ENCODE data around the gene BRCA1.
"Not testable (repeated sequence)": the region's sequence is repeated elsewhere in the genome, so short reads cannot be mapped to it uniquely, and the experiment has no call there.

Gene BRCA1

GRCh38 chr17:43069368-43069898 is 55.7 kb downstream of the BRCA1 start:
- no peak for DNase-seq (ENCODE audit: low spot score)

GRCh38 chr17:43068570-43069367 is 56.4 kb downstream of the BRCA1 start:
- no peak for DNase-seq (ENCODE audit: low spot score)

GRCh38 chr17:43062984-43063638 is 62.1 kb downstream of the BRCA1 start:
- DNase-seq (ENCODE audit: low spot score), result no peak

GRCh38 chr17:43056051-43056450 is 69.1 kb downstream of the BRCA1 start:
- no peak for DNase-seq (ENCODE audit: low spot score)

GRCh38 chr17:43053008-43053407 is 72.2 kb downstream of the BRCA1 start:
- not testable (repeated sequence) for DNase-seq (ENCODE audit: low spot score)

- DNase-seq (ENCODE audit: low spot score), result no peak
Observed at GRCh38 chr17:43051969-43052368, 73.2 kb downstream of the BRCA1 start.

GRCh38 chr17:43044024-43044423 is 81.1 kb downstream of the BRCA1 start:
- DNase-seq (ENCODE audit: low spot score), result no peak

GRCh38 chr17:43043307-43043706 is 81.9 kb downstream of the BRCA1 start:
- no peak for DNase-seq (ENCODE audit: low spot score)

- DNase-seq (ENCODE audit: low spot score), result no peak
Observed at GRCh38 chr17:43042025-43042628, 83.0 kb downstream of the BRCA1 start.

GRCh38 chr17:43040655-43041054 is 84.5 kb downstream of the BRCA1 start:
- no peak for DNase-seq (ENCODE audit: low spot score)

- no peak for DNase-seq (ENCODE audit: low spot score)
Observed at GRCh38 chr17:43039646-43040045, 85.5 kb downstream of the BRCA1 start.

GRCh38 chr17:43034894-43035293 is 90.3 kb downstream of the BRCA1 start:
- no peak for DNase-seq (ENCODE audit: low spot score)

- no peak for DNase-seq (ENCODE audit: low spot score)
Observed at GRCh38 chr17:43033948-43034881, 90.9 kb downstream of the BRCA1 start.

GRCh38 chr17:43031666-43032065 is 93.5 kb downstream of the BRCA1 start:
- no peak for DNase-seq (ENCODE audit: low spot score)

- no peak for DNase-seq (ENCODE audit: low spot score)
Observed at GRCh38 chr17:43030137-43030767, 94.9 kb downstream of the BRCA1 start.

GRCh38 chr17:43028221-43028861 is 96.8 kb downstream of the BRCA1 start:
- no peak for DNase-seq (ENCODE audit: low spot score)

GRCh38 chr17:43027091-43028032 is 97.8 kb downstream of the BRCA1 start:
- DNase-seq (ENCODE audit: low spot score), result no peak

GRCh38 chr17:43026595-43026994 is 98.6 kb downstream of the BRCA1 start:
- no peak for DNase-seq (ENCODE audit: low spot score)

GRCh38 chr17:43025766-43026537 is 99.2 kb downstream of the BRCA1 start:
- no peak for DNase-seq (ENCODE audit: low spot score)

Measured in kidney capillary endothelial cell (primary cell).